Keratinocyte (primary cell): ENCODE results near the gene RCOR3. TPM values are rescaled to one million over a fixed set of nuclear protein-coding genes. Genes with fewer than 3 reads are reported as not detected.
A peak's percentile ranks its signal among the peaks of the same experiment; 100 is the strongest.

Experiments used
- DNase-seq: peaks from one replicate; pipeline ENCODE4 v3.0.0-alpha.2; 2011; ENCODE audit warnings: low read depth, missing footprints, low spot score
- FAIRE-seq: peaks from 2 replicates; lab custom pipeline; 2011; peaks lifted over from hg19 to GRCh38; lab: Jason Lieb, UNC
- H2AFZ ChIP-seq: 2 replicates; pipeline ENCODE4 v1.6.0; 2012; ENCODE audit warnings: low read length, control low read depth, inconsistent platforms; ENCODE audit not compliant: control insufficient read depth
- H3K27ac ChIP-seq: 2 replicates; pipeline ENCODE4 v1.5.1; 2011; ENCODE audit warnings: low read length; ENCODE audit not compliant: control insufficient read depth, insufficient read depth
- H3K27me3 ChIP-seq: 3 replicates; pipeline ENCODE4 v1.6.0; 2011; ENCODE audit warnings: low read length; ENCODE audit not compliant: control insufficient read depth, insufficient read depth; ENCODE audit errors: extremely low read depth
- H3K36me3 ChIP-seq, 2 experiments: 2 replicates in 1 of 2; 3 replicates in 1 of 2; pipeline ENCODE4 v1.5.1; 2011; ENCODE audit warnings: low read length in 2 of 2, mild to moderate bottlenecking in 1 of 2; ENCODE audit not compliant: control insufficient read depth in 2 of 2, insufficient read depth in 2 of 2; ENCODE audit errors: extremely low read depth in 1 of 2
- H3K4me1 ChIP-seq: 3 replicates; pipeline ENCODE4 v1.5.1; 2011; ENCODE audit warnings: low read length; ENCODE audit not compliant: control insufficient read depth, insufficient read depth; ENCODE audit errors: extremely low read depth
- H3K4me2 ChIP-seq: 3 replicates; pipeline ENCODE4 v1.6.0; 2011; ENCODE audit warnings: low read depth, low read length; ENCODE audit not compliant: control insufficient read depth, insufficient read depth; ENCODE audit errors: extremely low read depth
- H3K4me3 ChIP-seq, 3 experiments: fragments of 200-600 bp in 1 of 3; sonication (generic) in 1 of 3; 2 replicates in 2 of 3; 3 replicates in 1 of 3; pipeline ENCODE4 v1.5.1; 2011 to 2016; ENCODE audit warnings: low read length in 3 of 3, mild to moderate bottlenecking in 3 of 3, control low read depth in 2 of 3, inconsistent platforms in 1 of 3, low read depth in 1 of 3, mixed read lengths in 1 of 3, mixed run types in 1 of 3, moderate library complexity in 1 of 3; ENCODE audit not compliant: control insufficient read depth in 2 of 3, insufficient read depth in 2 of 3; ENCODE audit errors: extremely low read depth in 1 of 3
- H3K79me2 ChIP-seq: 2 replicates; pipeline ENCODE4 v1.6.0; 2012; ENCODE audit warnings: low read length; ENCODE audit not compliant: control insufficient read depth, insufficient read depth
- H3K9ac ChIP-seq: 3 replicates; pipeline ENCODE4 v1.6.0; 2011; ENCODE audit warnings: low read length; ENCODE audit not compliant: control insufficient read depth, insufficient read depth; ENCODE audit errors: extremely low read depth
- H3K9me1 ChIP-seq: 3 replicates; pipeline ENCODE4 v1.6.0; 2011; ENCODE audit warnings: low read length; ENCODE audit not compliant: control insufficient read depth, insufficient read depth; ENCODE audit errors: extremely low read depth
- H3K9me3 ChIP-seq: 2 replicates; pipeline ENCODE4 v1.5.1; 2012; ENCODE audit warnings: low read depth, low read length; ENCODE audit not compliant: control insufficient read depth
- H4K20me1 ChIP-seq: 3 replicates; pipeline ENCODE4 v1.6.0; 2011; ENCODE audit warnings: low read length; ENCODE audit not compliant: control insufficient read depth, insufficient read depth; ENCODE audit errors: extremely low read depth
- EZH2 ChIP-seq: IDR thresholded peaks from one replicate; pipeline ENCODE4 v1.6.1; 2012; ENCODE audit warnings: inconsistent platforms, mild to moderate bottlenecking, low read length, moderate library complexity
- dilution Hi-C: fragments of 300-500 bp; cut with MboI; formaldehyde crosslinking; loops from one replicate; pipeline ENCODE4 v1.7.0; 2020; ENCODE audit warnings: low sequenced_read_pairs; ENCODE audit not compliant: extremely low pct_ligation_motif_present
- polyA plus RNA-seq, 5 experiments: library from polyadenylated mRNA; depleted of rRNA in 3 of 5; stranded (reverse) in 3 of 5; stranded (forward) in 1 of 5; unstranded in 1 of 5; fragments of >200 nt; gene quantifications; 1 replicate in 1 of 5; 2 replicates in 3 of 5; 3 replicates in 1 of 5; pipeline versions ENCODE4 v1.2.1 to v1.2.3, GENCODE V29; 2011 to 2012; ENCODE audit warnings: missing spikeins in 2 of 5, low read depth in 1 of 5, low replicate concordance in 1 of 5
- TF ChIP-seq, protein P1 (sequence below), 3 experiments: IDR thresholded peaks in 1 of 3; conservative IDR thresholded peaks in 1 of 3; optimal IDR thresholded peaks in 1 of 3; 2 replicates in 2 of 3; 3 replicates in 1 of 3; pipeline versions ENCODE3 to v1.5.1; 2011; ENCODE audit warnings: low read length in 3 of 3, mild to moderate bottlenecking in 3 of 3, moderate library complexity in 2 of 3, control low read depth in 1 of 3, inconsistent platforms in 1 of 3; ENCODE audit not compliant: insufficient read depth in 2 of 3; ENCODE audit errors: extremely low read depth in 1 of 3

Gene RCOR3
- polyA plus RNA-seq, 1 donor (not counting 4 experiments of a cell fraction or from before 2014, with no cell fraction given), result 35.7 TPM

GRCh38 chr1:211352465-211352864, 93.3 kb downstream of the RCOR3 start:
- H2AFZ ChIP-seq, result no peak overlapping the region
- TF ChIP-seq, protein P1, sequence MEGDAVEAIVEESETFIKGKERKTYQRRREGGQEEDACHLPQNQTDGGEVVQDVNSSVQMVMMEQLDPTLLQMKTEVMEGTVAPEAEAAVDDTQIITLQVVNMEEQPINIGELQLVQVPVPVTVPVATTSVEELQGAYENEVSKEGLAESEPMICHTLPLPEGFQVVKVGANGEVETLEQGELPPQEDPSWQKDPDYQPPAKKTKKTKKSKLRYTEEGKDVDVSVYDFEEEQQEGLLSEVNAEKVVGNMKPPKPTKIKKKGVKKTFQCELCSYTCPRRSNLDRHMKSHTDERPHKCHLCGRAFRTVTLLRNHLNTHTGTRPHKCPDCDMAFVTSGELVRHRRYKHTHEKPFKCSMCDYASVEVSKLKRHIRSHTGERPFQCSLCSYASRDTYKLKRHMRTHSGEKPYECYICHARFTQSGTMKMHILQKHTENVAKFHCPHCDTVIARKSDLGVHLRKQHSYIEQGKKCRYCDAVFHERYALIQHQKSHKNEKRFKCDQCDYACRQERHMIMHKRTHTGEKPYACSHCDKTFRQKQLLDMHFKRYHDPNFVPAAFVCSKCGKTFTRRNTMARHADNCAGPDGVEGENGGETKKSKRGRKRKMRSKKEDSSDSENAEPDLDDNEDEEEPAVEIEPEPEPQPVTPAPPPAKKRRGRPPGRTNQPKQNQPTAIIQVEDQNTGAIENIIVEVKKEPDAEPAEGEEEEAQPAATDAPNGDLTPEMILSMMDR (optimal IDR thresholded peaks at IDR 0.05 in 1 of 3, IDR thresholded peaks at IDR 0.05 in 1 of 3, conservative IDR thresholded peaks at IDR 0.05 in 1 of 3; ENCODE audit: extremely low read depth in 1 of 3, insufficient read depth in 2 of 3, low read length in 3 of 3), result no peak
- no peak for TF ChIP-seq EZH2
- FAIRE-seq (no peak), DNase-seq (no peak)
- dilution Hi-C loops, result no loop called here
- H3K27ac ChIP-seq, result no peak overlapping the region
- no peaks in the 10 kb centered on the region for H4K20me1 ChIP-seq
- no peaks in the 10 kb centered on the region for H3K4me1 ChIP-seq
- H3K9me1 ChIP-seq, result no peaks in the 10 kb centered on the region
- no peak overlapping the region for H3K4me3 ChIP-seq
- no peak overlapping the region for H3K9ac ChIP-seq
- H3K79me2 ChIP-seq, result no peaks in the 10 kb centered on the region
- H3K4me2 ChIP-seq, result no peak overlapping the region
- no peaks in the 10 kb centered on the region for H3K9me3 ChIP-seq
- H3K36me3 ChIP-seq, result no peaks in the 10 kb centered on the region
- no peaks in the 10 kb centered on the region for H3K27me3 ChIP-seq

- Histone ChIP-seq H3K9me3 (no peaks in the 10 kb centered on the region), H2AFZ (no peak overlapping the region), H3K27ac (no peak overlapping the region), H3K4me2 (no peak overlapping the region), H3K27me3 (no peaks in the 10 kb centered on the region), H3K36me3 (no peaks in the 10 kb centered on the region), H3K4me1 (no peaks in the 10 kb centered on the region), H3K4me3 (no peak overlapping the region), H3K9ac (no peak overlapping the region), H4K20me1 (no peaks in the 10 kb centered on the region), H3K79me2 (no peaks in the 10 kb centered on the region), H3K9me1 (no peaks in the 10 kb centered on the region)
- DNase-seq (no peak), FAIRE-seq (no peak)
- dilution Hi-C loops, result no loop called here
- TF ChIP-seq, protein P1 (optimal IDR thresholded peaks at IDR 0.05 in 1 of 3, IDR thresholded peaks at IDR 0.05 in 1 of 3, conservative IDR thresholded peaks at IDR 0.05 in 1 of 3; ENCODE audit: extremely low read depth in 1 of 3, insufficient read depth in 2 of 3, low read length in 3 of 3), result peak; percentile 75 to 87 (median 80)
- TF ChIP-seq EZH2, result no peak
These were observed 93.9 kb downstream of the RCOR3 start for GRCh38 chr1:211352985-211353515.
